H9 (cell line): ENCODE measurements around the gene TMEM236. TPM values are rescaled to one million over a fixed set of nuclear protein-coding genes. Genes with fewer than 3 reads are reported as not detected.

Source experiments
- DNase-seq: peaks from one replicate; pipeline ENCODE4 v3.0.0-alpha.2; 2017
- H2AFZ ChIP-seq: one replicate; pipeline ENCODE4 v1.6.1; 2013; ENCODE audit warnings: mild to moderate bottlenecking, low read length, control low read depth, moderate library complexity
- H2AK5ac ChIP-seq: 2 replicates; pipeline ENCODE4 v1.6.1; 2013; ENCODE audit warnings: low read length, control low read depth, mixed read lengths; ENCODE audit not compliant: insufficient read length
- H2BK120ac ChIP-seq: one replicate; pipeline ENCODE4 v1.6.1; 2013; ENCODE audit warnings: low read depth, mild to moderate bottlenecking, low read length, control low read depth, inconsistent platforms; ENCODE audit not compliant: poor library complexity, severe bottlenecking
- H2BK12ac ChIP-seq: 2 replicates; pipeline ENCODE4 v1.6.1; 2013; ENCODE audit warnings: low read length, control low read depth, mixed read lengths, low read depth; ENCODE audit not compliant: insufficient read length
- H2BK15ac ChIP-seq: 2 replicates; pipeline ENCODE4 v1.6.1; 2013; ENCODE audit warnings: low read depth, low read length, control low read depth
- H2BK20ac ChIP-seq: one replicate; pipeline ENCODE4 v1.6.1; 2013; ENCODE audit warnings: low read depth, mild to moderate bottlenecking, low read length, control low read depth, inconsistent platforms; ENCODE audit not compliant: poor library complexity, severe bottlenecking
- H2BK5ac ChIP-seq: 2 replicates; pipeline ENCODE4 v1.6.1; 2013; ENCODE audit warnings: low read length, control low read depth, mixed read lengths; ENCODE audit not compliant: insufficient read length
- H3K14ac ChIP-seq: 2 replicates; pipeline ENCODE4 v1.6.1; 2013; ENCODE audit warnings: low read length, control low read depth; ENCODE audit not compliant: insufficient read depth
- H3K18ac ChIP-seq: 2 replicates; pipeline ENCODE4 v1.6.1; 2013; ENCODE audit warnings: low read depth, mild to moderate bottlenecking, mixed read lengths, low read length, control low read depth; ENCODE audit not compliant: insufficient read length
- H3K23ac ChIP-seq: 2 replicates; pipeline ENCODE4 v1.6.1; 2013; ENCODE audit warnings: low read length, control low read depth, mixed read lengths, low read depth; ENCODE audit not compliant: insufficient read length
- H3K23me2 ChIP-seq: 2 replicates; pipeline ENCODE4 v1.6.1; 2013; ENCODE audit warnings: low read depth, mild to moderate bottlenecking, mixed read lengths, low read length, control low read depth; ENCODE audit not compliant: insufficient read length, poor library complexity, severe bottlenecking
- H3K27ac ChIP-seq: 2 replicates; pipeline ENCODE4 v1.5.1; 2013; ENCODE audit warnings: low read length, control low read depth, mixed read lengths, low read depth; ENCODE audit not compliant: insufficient read length
- H3K27me3 ChIP-seq: 2 replicates; pipeline ENCODE4 v1.6.1; 2013; ENCODE audit warnings: low read length, control low read depth, inconsistent platforms; ENCODE audit not compliant: insufficient read depth
- H3K4ac ChIP-seq: 2 replicates; pipeline ENCODE4 v1.6.1; 2013; ENCODE audit warnings: low read depth, mild to moderate bottlenecking, control low read depth, inconsistent platforms, low read length, moderate library complexity
- H3K4me1 ChIP-seq: 2 replicates; pipeline ENCODE4 v1.6.1; 2013; ENCODE audit warnings: low read length, control low read depth, inconsistent platforms; ENCODE audit not compliant: insufficient read depth
- H3K4me2 ChIP-seq: 2 replicates; pipeline ENCODE4 v1.6.1; 2013; ENCODE audit warnings: low read length, control low read depth, mixed read lengths; ENCODE audit not compliant: insufficient read length, insufficient read depth
- H3K56ac ChIP-seq: 2 replicates; pipeline ENCODE4 v1.6.1; 2013; ENCODE audit warnings: low read depth, mild to moderate bottlenecking, mixed read lengths, low read length, control low read depth; ENCODE audit not compliant: insufficient read length
- H3K79me1 ChIP-seq: 2 replicates; pipeline ENCODE4 v1.6.1; 2013; ENCODE audit warnings: low read depth, mild to moderate bottlenecking, moderate library complexity, low read length, control low read depth, inconsistent platforms; ENCODE audit not compliant: insufficient read depth, poor library complexity, severe bottlenecking
- H3K79me2 ChIP-seq: 2 replicates; pipeline ENCODE4 v1.6.1; 2013; ENCODE audit warnings: low read length, control low read depth, inconsistent platforms; ENCODE audit not compliant: insufficient read depth
- H3K9ac ChIP-seq: 2 replicates; pipeline ENCODE4 v1.6.1; 2013; ENCODE audit warnings: low read length, control low read depth, mixed read lengths; ENCODE audit not compliant: insufficient read length; ENCODE audit errors: extremely low read depth
- H3K9me3 ChIP-seq: one replicate; pipeline ENCODE4 v1.6.1; 2013; ENCODE audit warnings: low read depth, low read length, inconsistent platforms; ENCODE audit not compliant: control insufficient read depth
- H3T11ph ChIP-seq: one replicate; pipeline ENCODE4 v1.6.1; 2013; ENCODE audit warnings: mild to moderate bottlenecking, low read length, control low read depth, inconsistent platforms
- H4K20me1 ChIP-seq: one replicate; pipeline ENCODE4 v1.6.1; 2013; ENCODE audit not compliant: control insufficient read depth, insufficient read length, insufficient read depth
- H4K5ac ChIP-seq: 2 replicates; pipeline ENCODE4 v1.6.1; 2013; ENCODE audit warnings: low read depth, mild to moderate bottlenecking, mixed read lengths, low read length, control low read depth; ENCODE audit not compliant: insufficient read length
- H4K8ac ChIP-seq: replicated peaks from 2 replicates; pipeline ENCODE4 v1.6.1; 2013; ENCODE audit warnings: low read length, control low read depth, mixed read lengths, low read depth; ENCODE audit not compliant: insufficient read length
- H4K91ac ChIP-seq: 2 replicates; pipeline ENCODE4 v1.6.1; 2013; ENCODE audit warnings: low read depth, mild to moderate bottlenecking, moderate library complexity, mixed read lengths, low read length, control low read depth; ENCODE audit not compliant: insufficient read length
- H3K27ac Mint-ChIP-seq, 3 experiments: 2 replicates in 2 of 3; 3 replicates in 1 of 3; pipeline ENCODE4 v1.8.0; 2020 to 2021; ENCODE audit warnings: mixed read lengths in 3 of 3, mild to moderate bottlenecking in 1 of 3, moderate library complexity in 1 of 3
- H3K27me3 Mint-ChIP-seq: 2 replicates; pipeline ENCODE4 v1.8.0; 2021; ENCODE audit warnings: low read depth, mild to moderate bottlenecking, moderate library complexity, mixed read lengths
- H3K36me3 Mint-ChIP-seq, 3 experiments: 2 replicates in 2 of 3; 3 replicates in 1 of 3; pipeline ENCODE4 v1.8.0; 2020 to 2021; ENCODE audit warnings: low read depth in 3 of 3, mixed read lengths in 3 of 3; ENCODE audit not compliant: insufficient read depth in 1 of 3
- H3K4me1 Mint-ChIP-seq, 2 experiments: 2 replicates each; pipeline ENCODE4 v1.8.0; 2020; ENCODE audit warnings: mixed read lengths in 2 of 2
- H3K4me3 Mint-ChIP-seq, 2 experiments: 2 replicates in 1 of 2; 3 replicates in 1 of 2; pipeline ENCODE4 v1.8.0; 2020 to 2021; ENCODE audit warnings: mild to moderate bottlenecking in 2 of 2, mixed read lengths in 2 of 2, moderate library complexity in 1 of 2
- H3K9me3 Mint-ChIP-seq, 2 experiments: 2 replicates in 1 of 2; 3 replicates in 1 of 2; pipeline ENCODE4 v1.8.0; 2020; ENCODE audit warnings: mild to moderate bottlenecking in 2 of 2, mixed read lengths in 2 of 2, moderate library complexity in 1 of 2
- CTCF ChIP-seq: fragments of 200-600 bp; sonication (generic); conservative IDR thresholded peaks from 3 replicates; pipeline ENCODE4 v1.8.0; 2021; ENCODE audit warnings: antibody characterized with exemption, mild to moderate bottlenecking
- WGBS: extraction: QIAGEN DNeasy Blood & Tissue Kit; methylation state at CpG from one replicate; pipeline ENCODE4 v1.1.7; 2013; ENCODE audit warnings: missing lambda C conversion rate, low lambda C conversion rate, mixed read lengths; ENCODE audit not compliant: insufficient read length; ENCODE audit errors: extremely low coverage; 5-methylcytosine and 5-hydroxymethylcytosine counted together
- total RNA-seq: library from RNA; stranded (reverse); gene quantifications from 2 replicates; pipeline ENCODE4 v1.2.1, GENCODE V29; 2021

Gene TMEM236
- total RNA-seq, 1 experiment from 2014 or later: not detected

DNA sequence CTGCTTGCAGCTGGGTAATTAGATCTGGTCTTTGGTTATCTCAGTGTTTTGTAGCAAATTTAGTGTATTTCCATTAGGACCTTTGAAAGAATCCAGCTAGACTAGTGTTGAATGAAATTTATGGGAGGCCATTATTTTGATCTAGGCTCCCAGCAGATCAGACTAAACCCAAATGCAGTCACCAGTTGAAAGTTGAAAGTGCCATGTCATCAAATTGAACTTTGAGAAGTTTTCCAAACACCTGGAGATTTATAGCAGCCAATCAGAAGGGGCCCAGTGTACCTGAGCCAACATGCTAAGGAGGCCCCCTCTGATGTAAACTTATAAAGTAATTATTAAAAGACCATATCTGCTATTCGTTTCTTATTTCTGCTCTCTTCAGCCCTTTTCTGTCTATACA, 11.3 kb upstream of the TMEM236 start:
- no peaks in the 10 kb centered on the region for H3K36me3 Mint-ChIP-seq
- Histone ChIP-seq H3K56ac (no peak overlapping the region), H3K23me2 (no peaks in the 10 kb centered on the region), H3K79me2 (no peaks in the 10 kb centered on the region), H2BK5ac (no peak overlapping the region), H2BK20ac (no peak overlapping the region), H3K27me3 (no peaks in the 10 kb centered on the region), H3K14ac (no peak overlapping the region), H3K23ac (no peak overlapping the region), H3K4me2 (no peak overlapping the region), H3T11ph (no peak overlapping the region), H3K4me1 (no peaks in the 10 kb centered on the region), H3K9ac (no peak overlapping the region), H4K91ac (no peak overlapping the region), H2BK120ac (no peak overlapping the region), H3K4ac (no peak overlapping the region), H4K8ac (no peak overlapping the region), H2BK15ac (no peak overlapping the region), H2AK5ac (no peak overlapping the region), H4K20me1 (no peaks in the 10 kb centered on the region), H2AFZ (no peak overlapping the region), H4K5ac (no peak overlapping the region), H3K9me3 (no peaks in the 10 kb centered on the region), H3K18ac (no peak overlapping the region), H3K27ac (no peak overlapping the region), H2BK12ac (no peak overlapping the region), H3K79me1 (no peaks in the 10 kb centered on the region)
- H3K4me3 Mint-ChIP-seq: no peak overlapping the region
- TF ChIP-seq CTCF: no peak
- no peak for DNase-seq
- no peak overlapping the region for H3K27ac Mint-ChIP-seq
- H3K4me1 Mint-ChIP-seq: no peaks in the 10 kb centered on the region
- H3K9me3 Mint-ChIP-seq: no peaks in the 10 kb centered on the region
- no CpG with 5 or more reads among the region's 1 CpG for WGBS
- no peaks in the 10 kb centered on the region for H3K27me3 Mint-ChIP-seq
